Measurements from ENCODE around the gene SMURF2.

Gene SMURF2

GRCh38 chr17:64554028-64554637, 108.0 kb downstream of the SMURF2 start:
- H3K4me3 ChIP-seq (ENCODE audit: low read length), result no peak overlapping the region
- peaks cover 4% of the 10 kb centered on the region for H3K4me1 ChIP-seq (ENCODE audit: control insufficient read depth, insufficient read depth, low read length)
- H3K9ac ChIP-seq (ENCODE audit: low read length), result no peak overlapping the region
- H3K36me3 ChIP-seq (ENCODE audit: control insufficient read depth, insufficient read depth, low read length, severe bottlenecking), result peaks cover 41% of the 10 kb centered on the region
- no peaks in the 10 kb centered on the region for H3K27me3 ChIP-seq (replicated peaks; ENCODE audit: control insufficient read depth, insufficient read depth, low read length)
- no peaks in the 10 kb centered on the region for H3K9me3 ChIP-seq (ENCODE audit: control insufficient read depth, low read length)
- DNase-seq (ENCODE audit: low read depth), result no peak

GRCh38 chr17:64551461-64551860, 110.6 kb downstream of the SMURF2 start:
- H3K4me1 ChIP-seq (ENCODE audit: control insufficient read depth, insufficient read depth, low read length), result peaks cover 4% of the 10 kb centered on the region
- H3K36me3 ChIP-seq (ENCODE audit: control insufficient read depth, insufficient read depth, low read length, severe bottlenecking), result peaks cover 44% of the 10 kb centered on the region
- no peak overlapping the region for H3K9ac ChIP-seq (ENCODE audit: low read length)
- no peak overlapping the region for H3K4me3 ChIP-seq (ENCODE audit: low read length)
- DNase-seq (ENCODE audit: low read depth), result no peak
- no peaks in the 10 kb centered on the region for H3K9me3 ChIP-seq (ENCODE audit: control insufficient read depth, low read length)
- no peaks in the 10 kb centered on the region for H3K27me3 ChIP-seq (replicated peaks; ENCODE audit: control insufficient read depth, insufficient read depth, low read length)

- no peak overlapping the region for H3K9ac ChIP-seq (ENCODE audit: low read length)
- peaks cover 49% of the 10 kb centered on the region for H3K36me3 ChIP-seq (ENCODE audit: control insufficient read depth, insufficient read depth, low read length, severe bottlenecking)
- no peaks in the 10 kb centered on the region for H3K27me3 ChIP-seq (replicated peaks; ENCODE audit: control insufficient read depth, insufficient read depth, low read length)
- no peaks in the 10 kb centered on the region for H3K9me3 ChIP-seq (ENCODE audit: control insufficient read depth, low read length)
- H3K4me1 ChIP-seq (ENCODE audit: control insufficient read depth, insufficient read depth, low read length), result peaks cover 4% of the 10 kb centered on the region
- DNase-seq (ENCODE audit: low read depth), result no peak
- H3K4me3 ChIP-seq (ENCODE audit: low read length), result no peak overlapping the region
These were observed 114.8 kb downstream of the SMURF2 start for GRCh38 chr17:64547319-64547718.

GRCh38 chr17:64546716-64547115, 115.4 kb downstream of the SMURF2 start:
- Histone ChIP-seq H3K36me3 (ENCODE audit: control insufficient read depth, insufficient read depth, low read length, severe bottlenecking) (peaks cover 54% of the 10 kb centered on the region), H3K4me3 (ENCODE audit: low read length) (no peak overlapping the region), H3K9ac (ENCODE audit: low read length) (no peak overlapping the region), H3K4me1 (ENCODE audit: control insufficient read depth, insufficient read depth, low read length) (peaks cover 1% of the 10 kb centered on the region), H3K27me3 (replicated peaks; ENCODE audit: control insufficient read depth, insufficient read depth, low read length) (no peaks in the 10 kb centered on the region), H3K9me3 (ENCODE audit: control insufficient read depth, low read length) (no peaks in the 10 kb centered on the region)
- no peak for DNase-seq (ENCODE audit: low read depth)

GRCh38 chr17:64544742-64545141, 117.4 kb downstream of the SMURF2 start:
- Histone ChIP-seq H3K9me3 (ENCODE audit: control insufficient read depth, low read length) (no peaks in the 10 kb centered on the region), H3K9ac (ENCODE audit: low read length) (no peak overlapping the region), H3K27me3 (replicated peaks; ENCODE audit: control insufficient read depth, insufficient read depth, low read length) (no peaks in the 10 kb centered on the region), H3K4me1 (ENCODE audit: control insufficient read depth, insufficient read depth, low read length) (no peaks in the 10 kb centered on the region), H3K36me3 (ENCODE audit: control insufficient read depth, insufficient read depth, low read length, severe bottlenecking) (peaks cover 57% of the 10 kb centered on the region), H3K4me3 (ENCODE audit: low read length) (no peak overlapping the region)
- DNase-seq (ENCODE audit: low read depth), result no peak

GRCh38 chr17:64540118-64540776, 121.9 kb downstream of the SMURF2 start:
- H3K4me1 ChIP-seq (ENCODE audit: control insufficient read depth, insufficient read depth, low read length), result peaks cover 6% of the 10 kb centered on the region
- H3K36me3 ChIP-seq (ENCODE audit: control insufficient read depth, insufficient read depth, low read length, severe bottlenecking), result peaks cover 66% of the 10 kb centered on the region
- no peak overlapping the region for H3K4me3 ChIP-seq (ENCODE audit: low read length)
- H3K9me3 ChIP-seq (ENCODE audit: control insufficient read depth, low read length), result no peaks in the 10 kb centered on the region
- no peaks in the 10 kb centered on the region for H3K27me3 ChIP-seq (replicated peaks; ENCODE audit: control insufficient read depth, insufficient read depth, low read length)
- no peak for DNase-seq (ENCODE audit: low read depth)
- H3K9ac ChIP-seq (ENCODE audit: low read length), result no peak overlapping the region

GRCh38 chr17:64538508-64539130, 123.5 kb downstream of the SMURF2 start:
- Histone ChIP-seq H3K9ac (ENCODE audit: low read length) (no peak overlapping the region), H3K4me3 (ENCODE audit: low read length) (no peak overlapping the region), H3K27me3 (replicated peaks; ENCODE audit: control insufficient read depth, insufficient read depth, low read length) (no peaks in the 10 kb centered on the region), H3K4me1 (ENCODE audit: control insufficient read depth, insufficient read depth, low read length) (peaks cover 6% of the 10 kb centered on the region), H3K9me3 (ENCODE audit: control insufficient read depth, low read length) (no peaks in the 10 kb centered on the region), H3K36me3 (ENCODE audit: control insufficient read depth, insufficient read depth, low read length, severe bottlenecking) (peaks cover 69% of the 10 kb centered on the region)
- no peak for DNase-seq (ENCODE audit: low read depth)

- Histone ChIP-seq H3K4me1 (ENCODE audit: control insufficient read depth, insufficient read depth, low read length) (peaks cover 6% of the 10 kb centered on the region), H3K9ac (ENCODE audit: low read length) (no peak overlapping the region), H3K9me3 (ENCODE audit: control insufficient read depth, low read length) (no peaks in the 10 kb centered on the region), H3K4me3 (ENCODE audit: low read length) (no peak overlapping the region), H3K36me3 (ENCODE audit: control insufficient read depth, insufficient read depth, low read length, severe bottlenecking) (peaks cover 81% of the 10 kb centered on the region), H3K27me3 (replicated peaks; ENCODE audit: control insufficient read depth, insufficient read depth, low read length) (no peaks in the 10 kb centered on the region)
- no peak for DNase-seq (ENCODE audit: low read depth)
These were observed 124.6 kb downstream of the SMURF2 start for GRCh38 chr17:64537488-64537887.

- H3K27me3 ChIP-seq (replicated peaks; ENCODE audit: control insufficient read depth, insufficient read depth, low read length), result no peaks in the 10 kb centered on the region
- H3K36me3 ChIP-seq (ENCODE audit: control insufficient read depth, insufficient read depth, low read length, severe bottlenecking), result peaks cover 83% of the 10 kb centered on the region
- no peak overlapping the region for H3K9ac ChIP-seq (ENCODE audit: low read length)
- H3K4me3 ChIP-seq (ENCODE audit: low read length), result no peak overlapping the region
- no peak for DNase-seq (ENCODE audit: low read depth)
- no peaks in the 10 kb centered on the region for H3K9me3 ChIP-seq (ENCODE audit: control insufficient read depth, low read length)
- H3K4me1 ChIP-seq (ENCODE audit: control insufficient read depth, insufficient read depth, low read length), result peaks cover 11% of the 10 kb centered on the region
These were observed 125.2 kb downstream of the SMURF2 start for GRCh38 chr17:64536913-64537312.

- peaks cover 23% of the 10 kb centered on the region for H3K4me1 ChIP-seq (ENCODE audit: control insufficient read depth, insufficient read depth, low read length)
- H3K9me3 ChIP-seq (ENCODE audit: control insufficient read depth, low read length), result no peaks in the 10 kb centered on the region
- DNase-seq (ENCODE audit: low read depth), result no peak
- no peaks in the 10 kb centered on the region for H3K27me3 ChIP-seq (replicated peaks; ENCODE audit: control insufficient read depth, insufficient read depth, low read length)
- no peak overlapping the region for H3K9ac ChIP-seq (ENCODE audit: low read length)
- H3K36me3 ChIP-seq (ENCODE audit: control insufficient read depth, insufficient read depth, low read length, severe bottlenecking), result peaks cover 91% of the 10 kb centered on the region
- no peak overlapping the region for H3K4me3 ChIP-seq (ENCODE audit: low read length)
These were observed 126.8 kb downstream of the SMURF2 start for GRCh38 chr17:64535357-64535756.

GRCh38 chr17:64534187-64534586, 127.9 kb downstream of the SMURF2 start:
- no peak overlapping the region for H3K9ac ChIP-seq (ENCODE audit: low read length)
- peaks cover 23% of the 10 kb centered on the region for H3K4me1 ChIP-seq (ENCODE audit: control insufficient read depth, insufficient read depth, low read length)
- DNase-seq (ENCODE audit: low read depth), result no peak

More at GRCh38 chr17:64534187-64534586, 127.9 kb downstream of the SMURF2 start:
- H3K27me3 ChIP-seq (replicated peaks; ENCODE audit: control insufficient read depth, insufficient read depth, low read length), result no peaks in the 10 kb centered on the region
- H3K4me3 ChIP-seq (ENCODE audit: low read length), result no peak overlapping the region
- H3K36me3 ChIP-seq (ENCODE audit: control insufficient read depth, insufficient read depth, low read length, severe bottlenecking), result peaks cover 97% of the 10 kb centered on the region
- no peaks in the 10 kb centered on the region for H3K9me3 ChIP-seq (ENCODE audit: control insufficient read depth, low read length)
